Measurements from ENCODE around the gene PSAPL1. TPM values are rescaled to one million over a fixed set of nuclear protein-coding genes. Genes with fewer than 3 reads are reported as not detected.

Gene PSAPL1
- total RNA-seq, 3 donors from 2014 or later = 0.15 TPM; not detected in 2

GRCh38 chr4:7412554-7412912 is 22.2 kb downstream of the PSAPL1 start:
- intact Hi-C loops (cut with DNase I; ENCODE audit: low total_unique reads) = no loop called here
- Histone ChIP-seq H3K27ac (no peak overlapping the region), H3K27me3 (peaks cover 0 to 16% of the 10 kb centered on the region in 2 donors), H3K9me3 (peaks cover 6 to 12% of the 10 kb centered on the region in 2 donors), H3K36me3 (no peaks in the 10 kb centered on the region), H3K4me3 (no peak overlapping the region), H3K4me1 (no peaks in the 10 kb centered on the region)
- DNase-seq (ENCODE audit: low spot score in 2 of 2) = peak in 1 of 2 donors; percentile 20
- TF ChIP-seq POLR2AphosphoS5 (IDR thresholded peaks at IDR 0.05) = no peak
- no peak for TF ChIP-seq POLR2A (IDR thresholded peaks at IDR 0.05)
- TF ChIP-seq, protein P1, sequence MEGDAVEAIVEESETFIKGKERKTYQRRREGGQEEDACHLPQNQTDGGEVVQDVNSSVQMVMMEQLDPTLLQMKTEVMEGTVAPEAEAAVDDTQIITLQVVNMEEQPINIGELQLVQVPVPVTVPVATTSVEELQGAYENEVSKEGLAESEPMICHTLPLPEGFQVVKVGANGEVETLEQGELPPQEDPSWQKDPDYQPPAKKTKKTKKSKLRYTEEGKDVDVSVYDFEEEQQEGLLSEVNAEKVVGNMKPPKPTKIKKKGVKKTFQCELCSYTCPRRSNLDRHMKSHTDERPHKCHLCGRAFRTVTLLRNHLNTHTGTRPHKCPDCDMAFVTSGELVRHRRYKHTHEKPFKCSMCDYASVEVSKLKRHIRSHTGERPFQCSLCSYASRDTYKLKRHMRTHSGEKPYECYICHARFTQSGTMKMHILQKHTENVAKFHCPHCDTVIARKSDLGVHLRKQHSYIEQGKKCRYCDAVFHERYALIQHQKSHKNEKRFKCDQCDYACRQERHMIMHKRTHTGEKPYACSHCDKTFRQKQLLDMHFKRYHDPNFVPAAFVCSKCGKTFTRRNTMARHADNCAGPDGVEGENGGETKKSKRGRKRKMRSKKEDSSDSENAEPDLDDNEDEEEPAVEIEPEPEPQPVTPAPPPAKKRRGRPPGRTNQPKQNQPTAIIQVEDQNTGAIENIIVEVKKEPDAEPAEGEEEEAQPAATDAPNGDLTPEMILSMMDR (IDR thresholded peaks at IDR 0.05) = no peak

GRCh38 chr4:7411896-7412553 is 22.7 kb downstream of the PSAPL1 start:
- no peak for TF ChIP-seq POLR2AphosphoS5 (IDR thresholded peaks at IDR 0.05)
- TF ChIP-seq POLR2A (IDR thresholded peaks at IDR 0.05) = no peak
- TF ChIP-seq, protein P1 (IDR thresholded peaks at IDR 0.05) = no peak
- Histone ChIP-seq H3K9me3 (peaks cover 6 to 15% of the 10 kb centered on the region in 2 donors), H3K4me3 (no peak overlapping the region), H3K36me3 (no peaks in the 10 kb centered on the region), H3K4me1 (no peaks in the 10 kb centered on the region), H3K27ac (no peak overlapping the region), H3K27me3 (peaks cover 0 to 16% of the 10 kb centered on the region in 2 donors)
- DNase-seq (ENCODE audit: low spot score in 2 of 2) = peak in 1 of 2 donors; percentile 37
- intact Hi-C loops (cut with DNase I; ENCODE audit: low total_unique reads) = no loop called here

GRCh38 chr4:7411491-7411890 is 23.2 kb downstream of the PSAPL1 start:
- peaks cover 6 to 15% of the 10 kb centered on the region in 2 donors for H3K9me3 ChIP-seq
- no peak overlapping the region for H3K4me3 ChIP-seq
- H3K27ac ChIP-seq = no peak overlapping the region
- H3K27me3 ChIP-seq = peaks cover 0 to 16% of the 10 kb centered on the region in 2 donors
- H3K36me3 ChIP-seq = no peaks in the 10 kb centered on the region
- no peaks in the 10 kb centered on the region for H3K4me1 ChIP-seq
- DNase-seq (ENCODE audit: low spot score in 2 of 2) = no peak
- no peak for TF ChIP-seq POLR2AphosphoS5 (IDR thresholded peaks at IDR 0.05)
- TF ChIP-seq, protein P1 (IDR thresholded peaks at IDR 0.05) = no peak
- TF ChIP-seq POLR2A (IDR thresholded peaks at IDR 0.05) = no peak
- intact Hi-C loops (cut with DNase I; ENCODE audit: low total_unique reads) = no loop called here

GRCh38 chr4:7410446-7410845 is 24.3 kb downstream of the PSAPL1 start:
- intact Hi-C loops (cut with DNase I; ENCODE audit: low total_unique reads) = no loop called here
- Histone ChIP-seq H3K27ac (no peak overlapping the region), H3K4me1 (no peaks in the 10 kb centered on the region), H3K9me3 (peaks cover 6 to 19% of the 10 kb centered on the region in 2 donors), H3K27me3 (peaks cover 0 to 16% of the 10 kb centered on the region in 2 donors), H3K36me3 (no peaks in the 10 kb centered on the region), H3K4me3 (no peak overlapping the region)
- DNase-seq (ENCODE audit: low spot score in 2 of 2) = peak in 1 of 2 donors; percentile 2
- TF ChIP-seq, protein P1 (IDR thresholded peaks at IDR 0.05) = no peak
- TF ChIP-seq POLR2A (IDR thresholded peaks at IDR 0.05) (no peak), POLR2AphosphoS5 (IDR thresholded peaks at IDR 0.05) (no peak)

GRCh38 chr4:7408166-7408565 is 26.6 kb downstream of the PSAPL1 start:
- intact Hi-C loops (cut with DNase I; ENCODE audit: low total_unique reads) = no loop called here
- H3K27me3 ChIP-seq = peaks cover 0 to 10% of the 10 kb centered on the region in 2 donors
- no peak overlapping the region for H3K27ac ChIP-seq
- TF ChIP-seq POLR2A (IDR thresholded peaks at IDR 0.05) (no peak), POLR2AphosphoS5 (IDR thresholded peaks at IDR 0.05) (no peak)
- TF ChIP-seq, protein P1 (IDR thresholded peaks at IDR 0.05) = no peak
- H3K36me3 ChIP-seq = no peaks in the 10 kb centered on the region
- H3K4me1 ChIP-seq = no peaks in the 10 kb centered on the region
- peaks cover 6 to 19% of the 10 kb centered on the region in 2 donors for H3K9me3 ChIP-seq
- no peak overlapping the region for H3K4me3 ChIP-seq
- DNase-seq (ENCODE audit: low spot score in 2 of 2) = no peak
